ENCODE data around the gene HAVCR2.
"Not testable (repeated sequence)": the region's sequence is repeated elsewhere in the genome, so short reads cannot be mapped to it uniquely, and the experiment has no call there.

Gene HAVCR2

GRCh38 chr5:157088342-157088990 lies 20.4 kb downstream of the HAVCR2 start:
- DNase-seq (ENCODE audit: low read depth in 3 of 3) = no peak

GRCh38 chr5:157086751-157087359 lies 22.0 kb downstream of the HAVCR2 start:
- DNase-seq (ENCODE audit: low read depth in 3 of 3) = no peak

- no peak for DNase-seq (ENCODE audit: low read depth in 3 of 3)
Observed at GRCh38 chr5:157085930-157086329, 22.9 kb downstream of the HAVCR2 start.

GRCh38 chr5:157080286-157080685 lies 28.6 kb downstream of the HAVCR2 start:
- no peak for DNase-seq (ENCODE audit: low read depth in 3 of 3)

GRCh38 chr5:157076558-157076957 lies 32.3 kb downstream of the HAVCR2 start:
- no peak for DNase-seq (ENCODE audit: low read depth in 3 of 3)

- DNase-seq (ENCODE audit: low read depth in 3 of 3) = peak in 1 of 3 experiments; percentile 14
Observed at GRCh38 chr5:157072508-157072907, 36.3 kb downstream of the HAVCR2 start.

- DNase-seq (ENCODE audit: low read depth in 3 of 3) = no peak
Observed at GRCh38 chr5:157069949-157070348, 38.9 kb downstream of the HAVCR2 start.

GRCh38 chr5:157068785-157069184 lies 40.1 kb downstream of the HAVCR2 start:
- DNase-seq (ENCODE audit: low read depth in 3 of 3) = no peak

- DNase-seq (ENCODE audit: low read depth in 3 of 3) = no peak
Observed at GRCh38 chr5:157068339-157068738, 40.5 kb downstream of the HAVCR2 start.

GRCh38 chr5:157067005-157067404 lies 41.8 kb downstream of the HAVCR2 start:
- DNase-seq (ENCODE audit: low read depth in 3 of 3) = no peak

GRCh38 chr5:157066080-157066479 lies 42.8 kb downstream of the HAVCR2 start:
- DNase-seq (ENCODE audit: low read depth in 3 of 3) = no peak

GRCh38 chr5:157063776-157064430 lies 44.9 kb downstream of the HAVCR2 start:
- no peak for DNase-seq (ENCODE audit: low read depth in 3 of 3)

GRCh38 chr5:157059891-157060290 lies 49.0 kb downstream of the HAVCR2 start:
- no peak for DNase-seq (ENCODE audit: low read depth in 3 of 3)

- DNase-seq (ENCODE audit: low read depth in 3 of 3) = no peak
Observed at GRCh38 chr5:157059093-157059539, 49.7 kb downstream of the HAVCR2 start, which contains the start of gene HAVCR1. TSS of gene HAVCR1 (minus strand) at chr5:157059116. CDS start at chr5:157057943, 1,173 bp downstream.

- no peak for DNase-seq (ENCODE audit: low read depth in 3 of 3)
Observed at GRCh38 chr5:157057459-157058370, 51.1 kb downstream of the HAVCR2 start.

- not testable (repeated sequence) for DNase-seq (ENCODE audit: low read depth in 3 of 3)
Observed at GRCh38 chr5:157056848-157057247, 52.0 kb downstream of the HAVCR2 start.

- DNase-seq (ENCODE audit: low read depth in 3 of 3) = no peak
Observed at GRCh38 chr5:157051604-157052245, 57.1 kb downstream of the HAVCR2 start.

- no peak for DNase-seq (ENCODE audit: low read depth in 3 of 3)
Observed at GRCh38 chr5:157050050-157050449, 58.8 kb downstream of the HAVCR2 start.

GRCh38 chr5:157049605-157050004 lies 59.2 kb downstream of the HAVCR2 start:
- DNase-seq (ENCODE audit: low read depth in 3 of 3) = no peak

- DNase-seq (ENCODE audit: low read depth in 3 of 3) = no peak
Observed at GRCh38 chr5:157047898-157048297, 60.9 kb downstream of the HAVCR2 start.

- DNase-seq (ENCODE audit: low read depth in 3 of 3) = not testable (repeated sequence)
Observed at GRCh38 chr5:157047016-157047415, 61.8 kb downstream of the HAVCR2 start.
